ENCODE results near the gene ABHD16A. TPM values are rescaled to one million over a fixed set of nuclear protein-coding genes. Genes with fewer than 3 reads are reported as not detected.

Gene ABHD16A
- total and polyA plus RNA-seq, 2 of the 13 experiments (the other 11 are each of a cell fraction or from before 2014, with no cell fraction given), result 43.5 to 45.4 TPM

GRCh38 chr6:31665501-31666336 is 37.4 kb downstream of the ABHD16A start, which contains the start of gene CSNK2B (continued):
- no peak for TF ChIP-seq ZNF512 (CRISPR knock-in tag; IDR thresholded peaks at IDR 0.05)
- no peak for TF ChIP-seq ZNF24 (IDR thresholded peaks at IDR 0.05)
- TF ChIP-seq CENPT (CRISPR knock-in tag; IDR thresholded peaks at IDR 0.05; ENCODE audit: low read depth), result 0 out of 2 replicates have a peak, but pooled peaks have one; percentile 3
- TF ChIP-seq ZFY (CRISPR knock-in tag; IDR thresholded peaks at IDR 0.05), result peak; percentile 88
- TF ChIP-seq PAX8 (CRISPR knock-in tag; IDR thresholded peaks at IDR 0.05; ENCODE audit: borderline replicate concordance), result 0 out of 2 replicates have a peak, but pooled peaks have one; percentile 27
- TF ChIP-seq ZNF577 (CRISPR knock-in tag; IDR thresholded peaks at IDR 0.05; ENCODE audit: borderline replicate concordance, low read depth), result no peak
- no peak for TF ChIP-seq ZNF12 (CRISPR knock-in tag; IDR thresholded peaks at IDR 0.05)
- peak; percentile 94 for TF ChIP-seq ZBTB7A (CRISPR knock-in tag; IDR thresholded peaks at IDR 0.05)
- TF ChIP-seq ZNF790 (CRISPR knock-in tag; IDR thresholded peaks at IDR 0.05; ENCODE audit: borderline replicate concordance), result no peak
- TF ChIP-seq TFDP2 (CRISPR knock-in tag; IDR thresholded peaks at IDR 0.05), result peak; percentile 79
- TF ChIP-seq ZNF232 (CRISPR knock-in tag; IDR thresholded peaks at IDR 0.05; ENCODE audit: borderline replicate concordance), result no peak
- 0 out of 2 replicates have a peak, but pooled peaks have one; percentile 49 for TF ChIP-seq ZNF646 (CRISPR knock-in tag; IDR thresholded peaks at IDR 0.05)
- TF ChIP-seq KDM5B (CRISPR knock-in tag; IDR thresholded peaks at IDR 0.05; ENCODE audit: borderline replicate concordance), result peak; percentile 79; the same call in 1 of the 2 replicates
- TF ChIP-seq MZF1 (CRISPR knock-in tag; IDR thresholded peaks at IDR 0.05; ENCODE audit: borderline replicate concordance), result no peak
- TF ChIP-seq RELA (CRISPR knock-in tag; IDR thresholded peaks at IDR 0.05), result no peak
- no peak for TF ChIP-seq ZNF101 (CRISPR knock-in tag; IDR thresholded peaks at IDR 0.05; ENCODE audit: borderline replicate concordance, low read depth)
- peak; percentile 96 for TF ChIP-seq PATZ1 (CRISPR knock-in tag; IDR thresholded peaks at IDR 0.05)
